Fibroblast of villous mesenchyme (primary cell): ENCODE data around the gene ZMYM2. TPM values are rescaled to one million over a fixed set of nuclear protein-coding genes. Genes with fewer than 3 reads are reported as not detected.

Experiments
- DNase-seq: peaks from one replicate; pipeline ENCODE4 v3.0.0-alpha.2; 2010; ENCODE audit warnings: low read depth
- H3K4me3 ChIP-seq: 2 replicates; pipeline ENCODE4 v1.5.1; 2011; ENCODE audit warnings: low read depth, mild to moderate bottlenecking, low read length
- total RNA-seq: library from RNA; depleted of rRNA; stranded (reverse); fragments of >200 nt; gene quantifications from 2 replicates; pipeline ENCODE4 v1.2.3, GENCODE V29; 2012
- TF ChIP-seq, protein P1 (sequence below): IDR thresholded peaks from 2 replicates; pipeline ENCODE4 v1.5.1; 2012; ENCODE audit warnings: low read depth, mild to moderate bottlenecking, low read length; ENCODE audit not compliant: insufficient read depth

ZMYM2 gene
- total RNA-seq, 1 donor, result 69.1 TPM

DNA sequence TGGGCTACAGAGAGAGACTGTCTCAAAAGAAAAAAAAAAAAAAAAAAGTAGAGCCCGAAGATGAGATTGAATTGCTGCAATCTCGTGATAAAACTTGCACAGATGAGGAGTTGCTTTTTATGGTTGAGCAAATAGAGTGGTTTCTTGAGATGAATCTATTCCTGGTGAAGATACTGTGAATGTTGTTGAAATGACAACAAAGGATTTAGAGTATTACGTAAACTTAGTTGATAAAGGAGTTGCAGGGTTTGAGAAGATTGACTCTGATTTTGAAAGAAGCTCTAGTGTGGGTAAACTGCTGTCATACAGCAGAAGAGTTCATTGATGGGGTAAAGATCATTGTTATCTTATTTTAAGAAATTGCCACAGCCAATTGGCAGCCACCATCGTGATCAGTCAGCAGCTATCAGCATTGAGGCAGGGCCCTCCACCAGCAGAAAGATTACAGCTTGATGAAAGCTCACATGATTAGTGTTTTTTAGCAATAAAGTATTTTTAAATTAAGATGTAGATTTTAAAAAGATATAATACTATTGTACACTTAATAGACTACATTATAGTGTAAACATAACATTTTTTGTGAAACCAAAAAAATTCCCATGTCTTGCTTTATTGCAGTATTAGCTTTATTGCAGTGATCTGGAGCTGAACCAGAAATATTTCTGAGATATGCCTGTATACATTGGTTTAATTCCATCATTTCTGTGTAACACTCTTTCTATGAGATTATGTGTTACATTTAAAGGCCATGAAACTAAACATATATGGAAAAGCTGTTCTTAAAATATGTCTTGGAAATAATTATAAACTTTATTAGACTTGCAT, 43.1 kb downstream of the ZMYM2 start:
- no peak overlapping the region for H3K4me3 ChIP-seq
- DNase-seq, result peak; percentile 76
- TF ChIP-seq, protein P1, sequence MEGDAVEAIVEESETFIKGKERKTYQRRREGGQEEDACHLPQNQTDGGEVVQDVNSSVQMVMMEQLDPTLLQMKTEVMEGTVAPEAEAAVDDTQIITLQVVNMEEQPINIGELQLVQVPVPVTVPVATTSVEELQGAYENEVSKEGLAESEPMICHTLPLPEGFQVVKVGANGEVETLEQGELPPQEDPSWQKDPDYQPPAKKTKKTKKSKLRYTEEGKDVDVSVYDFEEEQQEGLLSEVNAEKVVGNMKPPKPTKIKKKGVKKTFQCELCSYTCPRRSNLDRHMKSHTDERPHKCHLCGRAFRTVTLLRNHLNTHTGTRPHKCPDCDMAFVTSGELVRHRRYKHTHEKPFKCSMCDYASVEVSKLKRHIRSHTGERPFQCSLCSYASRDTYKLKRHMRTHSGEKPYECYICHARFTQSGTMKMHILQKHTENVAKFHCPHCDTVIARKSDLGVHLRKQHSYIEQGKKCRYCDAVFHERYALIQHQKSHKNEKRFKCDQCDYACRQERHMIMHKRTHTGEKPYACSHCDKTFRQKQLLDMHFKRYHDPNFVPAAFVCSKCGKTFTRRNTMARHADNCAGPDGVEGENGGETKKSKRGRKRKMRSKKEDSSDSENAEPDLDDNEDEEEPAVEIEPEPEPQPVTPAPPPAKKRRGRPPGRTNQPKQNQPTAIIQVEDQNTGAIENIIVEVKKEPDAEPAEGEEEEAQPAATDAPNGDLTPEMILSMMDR, result no peak

DNA sequence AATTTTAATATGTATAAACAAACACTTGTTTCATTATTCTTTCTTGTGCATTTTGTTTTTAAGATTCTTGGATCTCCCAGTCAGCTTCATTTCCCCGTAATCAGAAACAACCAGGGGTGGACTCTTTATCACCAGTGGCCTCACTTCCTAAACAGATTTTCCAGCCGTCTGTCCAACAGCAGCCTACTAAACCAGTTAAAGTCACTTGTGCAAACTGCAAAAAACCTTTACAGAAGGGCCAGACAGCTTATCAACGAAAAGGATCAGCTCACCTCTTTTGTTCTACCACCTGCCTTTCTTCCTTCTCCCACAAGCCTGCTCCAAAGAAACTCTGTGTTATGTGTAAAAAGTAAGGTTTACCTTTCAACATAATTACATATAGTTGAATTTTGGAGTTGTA, 44.3 kb downstream of the ZMYM2 start:
- no peak for DNase-seq
- no peak overlapping the region for H3K4me3 ChIP-seq
- TF ChIP-seq, protein P1, result no peak

DNA sequence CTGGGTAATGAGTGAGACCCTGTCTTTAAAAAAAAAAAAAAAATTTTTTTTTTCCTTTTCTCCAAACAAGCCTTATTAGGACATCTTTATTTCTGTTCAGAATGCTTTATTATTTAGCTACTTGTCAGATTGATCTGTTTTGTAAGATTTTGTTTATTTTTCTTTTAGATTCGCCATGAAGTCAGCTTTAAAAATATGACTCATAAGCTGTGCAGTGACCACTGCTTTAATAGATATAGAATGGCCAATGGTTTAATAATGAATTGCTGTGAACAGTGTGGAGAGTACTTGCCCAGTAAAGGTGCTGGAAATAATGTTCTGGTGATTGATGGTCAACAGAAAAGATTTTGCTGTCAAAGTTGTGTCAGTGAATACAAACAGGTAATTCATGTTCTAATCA, 47.7 kb downstream of the ZMYM2 start:
- TF ChIP-seq, protein P1, result no peak
- peak; percentile 31 for DNase-seq
- no peak overlapping the region for H3K4me3 ChIP-seq

DNA sequence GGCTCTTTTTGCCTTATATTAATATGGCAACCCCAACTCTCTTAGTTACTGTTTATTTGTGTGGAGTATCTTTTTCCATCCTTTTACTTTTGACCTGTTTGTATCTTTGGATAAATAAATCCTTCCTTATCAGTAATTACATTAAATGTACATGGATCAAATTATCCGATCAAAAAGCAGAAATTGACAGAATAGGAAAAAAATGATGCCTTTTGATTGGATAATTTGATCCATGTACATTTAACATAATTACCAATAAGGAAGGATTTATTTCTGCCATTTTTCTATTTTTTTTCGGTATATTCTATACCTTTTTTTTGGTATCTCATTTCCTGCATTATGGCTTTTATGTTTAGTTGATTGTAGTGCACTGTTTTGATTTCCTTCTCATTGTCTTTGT, 57.2 kb downstream of the ZMYM2 start:
- no peak for DNase-seq
- H3K4me3 ChIP-seq, result no peak overlapping the region
- TF ChIP-seq, protein P1, result no peak

DNA sequence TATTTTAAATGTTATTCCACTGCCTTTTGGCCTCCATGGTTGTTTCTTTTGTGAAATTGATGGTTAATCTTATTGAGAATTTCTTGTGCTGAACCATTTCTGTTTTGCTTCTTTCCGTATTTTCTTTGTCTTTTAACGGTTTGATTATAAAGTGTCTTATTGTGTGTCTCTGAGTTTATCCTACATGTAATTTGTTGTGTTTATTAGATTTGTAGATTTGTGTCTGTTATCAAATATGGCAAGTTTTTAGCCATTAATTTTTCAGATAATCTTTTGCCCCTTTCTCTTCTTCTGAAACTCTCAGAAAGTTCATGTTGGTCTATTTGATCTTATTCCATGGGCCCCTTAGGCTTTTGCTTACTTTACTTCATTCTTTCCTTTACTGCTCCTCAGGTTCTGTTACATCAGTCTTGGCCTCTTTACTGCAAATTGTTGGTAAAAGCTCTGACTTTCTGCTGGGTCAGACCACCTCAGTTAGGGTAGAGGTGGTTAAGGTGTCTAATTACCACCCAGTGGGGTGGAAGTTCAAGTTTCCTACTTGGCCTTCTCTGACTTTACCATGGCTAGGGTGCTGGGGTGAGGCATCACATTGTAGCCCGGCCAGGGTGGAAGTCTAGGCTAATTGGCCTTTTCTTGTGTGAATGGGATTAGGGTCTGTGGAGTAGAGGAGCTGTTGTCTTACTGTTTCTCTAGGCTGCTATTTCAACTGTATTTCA, 58.3 kb downstream of the ZMYM2 start:
- TF ChIP-seq, protein P1, result no peak
- DNase-seq, result no peak

DNA sequence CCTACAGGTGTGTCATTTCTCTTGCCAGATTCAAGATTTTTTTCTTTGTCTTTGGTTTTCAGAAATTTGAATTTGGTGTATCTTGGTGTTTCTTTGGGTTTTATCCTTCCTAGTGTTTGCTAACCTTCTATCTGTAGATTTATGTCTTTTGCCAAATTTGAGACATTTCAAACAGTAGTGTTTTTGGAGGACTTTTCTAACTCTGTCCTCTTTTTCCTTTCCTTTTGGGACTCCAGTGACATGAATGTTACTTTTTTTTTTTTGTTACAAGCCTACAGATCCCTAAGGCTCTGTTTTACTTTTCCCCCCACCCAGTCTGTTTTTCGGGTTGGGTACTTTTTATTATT, 58.8 kb downstream of the ZMYM2 start:
- TF ChIP-seq, protein P1, result no peak
- no peak overlapping the region for H3K4me3 ChIP-seq
- DNase-seq, result no peak

More for the DNA sequence above, 58.3 kb downstream of the ZMYM2 start:
- no peak overlapping the region for H3K4me3 ChIP-seq
